ENCODE data around the gene FCN3. TPM values are rescaled to one million over a fixed set of nuclear protein-coding genes. Genes with fewer than 3 reads are reported as not detected.

FCN3 gene
- total and polyA plus RNA-seq, 9 of the 15 experiments (the other 6 are each of a cell fraction or from before 2014, with no cell fraction given) = 0.49 TPM; not detected in 8

DNA sequence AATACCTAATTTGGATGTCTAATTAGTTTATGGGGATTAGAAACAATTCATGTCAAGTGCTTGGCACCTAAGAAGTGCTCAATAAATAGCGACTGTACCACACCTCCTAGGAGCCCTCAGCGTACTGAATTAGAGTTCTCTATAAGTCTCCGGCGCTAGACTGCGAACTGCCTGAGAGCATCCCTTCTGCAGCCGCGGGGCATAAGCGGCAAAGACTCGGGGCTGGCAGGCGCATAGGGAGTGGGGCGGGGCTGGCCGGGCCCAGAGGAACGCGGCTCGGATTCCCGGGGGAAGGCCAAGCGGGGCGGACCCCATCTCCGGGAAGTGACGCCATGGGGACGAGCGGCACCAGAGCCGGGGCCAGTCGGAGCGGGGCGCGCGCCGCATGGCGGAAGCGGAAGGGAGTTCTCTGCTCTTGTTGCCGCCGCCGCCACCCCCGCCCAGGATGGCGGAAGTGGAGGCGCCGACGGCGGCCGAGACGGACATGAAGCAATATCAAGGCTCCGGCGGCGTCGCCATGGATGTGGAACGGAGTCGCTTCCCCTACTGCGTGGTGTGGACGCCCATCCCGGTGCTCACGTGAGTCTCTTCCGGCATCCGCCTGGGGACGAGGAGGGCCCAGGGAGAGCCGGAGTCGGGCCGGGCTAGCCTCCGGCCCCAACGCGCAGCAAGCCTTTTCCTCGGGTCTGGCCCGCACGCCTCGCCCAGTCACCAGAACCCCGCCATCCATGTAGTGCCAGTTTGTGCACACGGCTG, 52.6 kb downstream of the FCN3 start, which contains the start of gene TMEM222 (continued):
- TF ChIP-seq, protein P1, sequence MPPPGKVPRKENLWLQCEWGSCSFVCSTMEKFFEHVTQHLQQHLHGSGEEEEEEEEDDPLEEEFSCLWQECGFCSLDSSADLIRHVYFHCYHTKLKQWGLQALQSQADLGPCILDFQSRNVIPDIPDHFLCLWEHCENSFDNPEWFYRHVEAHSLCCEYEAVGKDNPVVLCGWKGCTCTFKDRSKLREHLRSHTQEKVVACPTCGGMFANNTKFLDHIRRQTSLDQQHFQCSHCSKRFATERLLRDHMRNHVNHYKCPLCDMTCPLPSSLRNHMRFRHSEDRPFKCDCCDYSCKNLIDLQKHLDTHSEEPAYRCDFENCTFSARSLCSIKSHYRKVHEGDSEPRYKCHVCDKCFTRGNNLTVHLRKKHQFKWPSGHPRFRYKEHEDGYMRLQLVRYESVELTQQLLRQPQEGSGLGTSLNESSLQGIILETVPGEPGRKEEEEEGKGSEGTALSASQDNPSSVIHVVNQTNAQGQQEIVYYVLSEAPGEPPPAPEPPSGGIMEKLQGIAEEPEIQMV (tag; conservative IDR thresholded peaks at IDR 0.05; ENCODE audit: low read depth) = no peak
- peak; percentile 91; the same call in 1 of the 2 replicates for TF ChIP-seq SRSF1 (IDR thresholded peaks at IDR 0.05; ENCODE audit: low read depth, low read length)
- no peak for TF ChIP-seq GTF2A2 (tag; IDR thresholded peaks at IDR 0.05)
- TF ChIP-seq NCOA1 (IDR thresholded peaks at IDR 0.05; ENCODE audit: low read depth) = peak; percentile 99
- peak; percentile 97 to 98 for TF ChIP-seq FOXK2 (conservative IDR thresholded peaks at IDR 0.05 in 1 of 2, IDR thresholded peaks at IDR 0.05 in 1 of 2; ENCODE audit: low read depth in 2 of 2)
- peak; percentile 96 for TF ChIP-seq LCOR (CRISPR knock-in tag; IDR thresholded peaks at IDR 0.05)
- peak; percentile 33 to 85; a peak in 2 of 4 replicates for TF ChIP-seq NONO (IDR thresholded peaks at IDR 0.05; ENCODE audit: low read depth in 2 of 2, low read length in 1 of 2)
- no peak for TF ChIP-seq ZNF766 (CRISPR knock-in tag; conservative IDR thresholded peaks at IDR 0.05)
- peak; percentile 89 for TF ChIP-seq HCFC1 (IDR thresholded peaks at IDR 0.05; ENCODE audit: low read depth, low read length)
- no peak for TF ChIP-seq RBM34 (IDR thresholded peaks at IDR 0.05; ENCODE audit: borderline replicate concordance, insufficient read depth, low read length)
- no peak for TF ChIP-seq SMAD2 (IDR thresholded peaks at IDR 0.05; ENCODE audit: low read depth, low read length)
- peak; percentile 87 for TF ChIP-seq NR2C1 (IDR thresholded peaks at IDR 0.05)
- peak; percentile 95 for TF ChIP-seq NR2C1 (tag; IDR thresholded peaks at IDR 0.05)
- peak; percentile 12; the same call in 1 of the 2 replicates for TF ChIP-seq ZNF121 (CRISPR knock-in tag; conservative IDR thresholded peaks at IDR 0.05)
- TF ChIP-seq RBM22 (IDR thresholded peaks at IDR 0.05; ENCODE audit: low read depth, low read length, poor library complexity, severe bottlenecking) = peak; percentile 95
- peak; percentile 87 for TF ChIP-seq MXI1 (IDR thresholded peaks at IDR 0.05; ENCODE audit: low read depth, low read length)
- TF ChIP-seq RBM17 (IDR thresholded peaks at IDR 0.05; ENCODE audit: borderline replicate concordance, low read depth, low read length) = no peak
- TF ChIP-seq PML (IDR thresholded peaks at IDR 0.05; ENCODE audit: low read length) = no peak; the same call in 1 of the 2 replicates
- TF ChIP-seq ZNF224 (CRISPR knock-in tag; IDR thresholded peaks at IDR 0.05) = peak; percentile 88; the same call in 1 of the 2 replicates
- peak; percentile 53; the same call in 1 of the 2 replicates for TF ChIP-seq ATF1 (CRISPR knock-in tag; IDR thresholded peaks at IDR 0.05)
- TF ChIP-seq ATF1 (tag; IDR thresholded peaks at IDR 0.05) = peak; percentile 98
- TF ChIP-seq MYC (IDR thresholded peaks at IDR 0.05; ENCODE audit: low read depth, low read length) = peak; percentile 97
- TF ChIP-seq MYC (CRISPR knock-in tag; IDR thresholded peaks at IDR 0.05; ENCODE audit: borderline replicate concordance, low read depth) = peak; percentile 91; the same call in 1 of the 2 replicates
- no peak for TF ChIP-seq PRMT5 (CRISPR knock-in tag; IDR thresholded peaks at IDR 0.05)
- peak; percentile 88; the same call in 1 of the 2 replicates for TF ChIP-seq ZNF282 (CRISPR knock-in tag; IDR thresholded peaks at IDR 0.05)
